SK-N-SH treated with all-trans-retinoic acid at 6 μM for 48 hours (cell line): ENCODE results near the gene SVOP.

Source experiments
- ATAC-seq: fragments of 200-7000 bp; cut with Tn5 transposase; 3 replicates; pipeline ENCODE4 v1.9.1; 2020; ENCODE audit warnings: mild to moderate bottlenecking, moderate library complexity
- ARNTL ChIP-seq: fragments of 450-650 bp; formaldehyde crosslinking; IDR thresholded peaks from 2 replicates; pipeline ENCODE4 v1.5.0; 2020; ENCODE audit warnings: low read depth, mild to moderate bottlenecking, moderate library complexity, borderline replicate concordance
- BACH2 ChIP-seq: fragments of 250-450 bp; sonication (Bioruptor Pico); IDR thresholded peaks from 2 replicates; pipeline ENCODE4 v1.9.0; 2021; ENCODE audit warnings: mild to moderate bottlenecking, borderline replicate concordance
- CREB5 ChIP-seq: fragments of 250-450 bp; sonication (Bioruptor Pico); IDR thresholded peaks from 2 replicates; pipeline ENCODE4 v1.5.1; 2020; ENCODE audit warnings: low read depth, mild to moderate bottlenecking, moderate library complexity
- CSDC2 ChIP-seq: fragments of 250-450 bp; sonication (Bioruptor Pico); IDR thresholded peaks from 2 replicates; pipeline ENCODE4 v1.5.0; 2020; ENCODE audit warnings: mild to moderate bottlenecking, moderate library complexity
- CSRNP3 ChIP-seq: fragments of 250-450 bp; sonication (Bioruptor Pico); IDR thresholded peaks from 2 replicates; pipeline ENCODE4 v1.5.1; 2021; ENCODE audit warnings: mild to moderate bottlenecking, moderate library complexity
- ESRRG ChIP-seq: fragments of 250-450 bp; sonication (Bioruptor Pico); IDR thresholded peaks from 2 replicates; pipeline ENCODE4 v1.6.1; 2021; ENCODE audit warnings: mild to moderate bottlenecking
- GLIS3 ChIP-seq: fragments of 250-450 bp; sonication (Bioruptor Pico); IDR thresholded peaks from 2 replicates; pipeline ENCODE4 v1.5.0; 2020; ENCODE audit warnings: mild to moderate bottlenecking, moderate library complexity
- ISL1 ChIP-seq: fragments of 250-450 bp; sonication (Bioruptor Pico); IDR thresholded peaks from 2 replicates; pipeline ENCODE4 v2.1.2; 2022; ENCODE audit warnings: mild to moderate bottlenecking, moderate library complexity
- PATZ1 ChIP-seq: fragments of 250-450 bp; sonication (Bioruptor Pico); IDR thresholded peaks from 2 replicates; pipeline ENCODE4 v1.8.0; 2020; ENCODE audit warnings: mild to moderate bottlenecking, moderate library complexity, borderline replicate concordance
- POU6F1 ChIP-seq: fragments of 250-450 bp; sonication (Bioruptor Pico); IDR thresholded peaks from 2 replicates; pipeline ENCODE4 v1.8.0; 2021; ENCODE audit warnings: low read depth, mild to moderate bottlenecking, moderate library complexity, borderline replicate concordance
- PPARA ChIP-seq: fragments of 250-450 bp; sonication (Bioruptor Pico); IDR thresholded peaks from 2 replicates; pipeline ENCODE4 v1.5.0; 2020; ENCODE audit warnings: mild to moderate bottlenecking, borderline replicate concordance
- SNAI2 ChIP-seq: fragments of 250-450 bp; sonication (Bioruptor Pico); IDR thresholded peaks from 2 replicates; pipeline ENCODE4 v1.5.0; 2020; ENCODE audit warnings: mild to moderate bottlenecking, moderate library complexity
- TCF4 ChIP-seq: fragments of 250-450 bp; sonication (Bioruptor Pico); IDR thresholded peaks from 2 replicates; pipeline ENCODE4 v1.8.0; 2021; ENCODE audit warnings: mild to moderate bottlenecking, moderate library complexity, borderline replicate concordance
- TOX ChIP-seq: fragments of 250-450 bp; sonication (Bioruptor Pico); IDR thresholded peaks from 2 replicates; pipeline ENCODE4 v1.8.0; 2021; ENCODE audit warnings: mild to moderate bottlenecking, moderate library complexity, borderline replicate concordance
- TSHZ2 ChIP-seq: fragments of 250-450 bp; sonication (Bioruptor Pico); IDR thresholded peaks from 2 replicates; pipeline ENCODE4 v1.5.0; 2020; ENCODE audit warnings: mild to moderate bottlenecking, moderate library complexity
- ZC3H10 ChIP-seq: fragments of 250-450 bp; sonication (Bioruptor Pico); IDR thresholded peaks from 2 replicates; pipeline ENCODE4 v1.5.1; 2021; ENCODE audit warnings: mild to moderate bottlenecking, moderate library complexity
- ZFP3 ChIP-seq: fragments of 250-450 bp; sonication (Bioruptor Pico); IDR thresholded peaks from 2 replicates; pipeline ENCODE4 v1.5.0; 2020; ENCODE audit warnings: mild to moderate bottlenecking, moderate library complexity
- ZFP30 ChIP-seq: fragments of 450-650 bp; formaldehyde crosslinking; IDR thresholded peaks from 2 replicates; pipeline ENCODE4 v1.5.0; 2022; ENCODE audit warnings: mild to moderate bottlenecking, moderate library complexity
- ZNF565 ChIP-seq: fragments of 450-650 bp; formaldehyde crosslinking; conservative IDR thresholded peaks from 2 replicates; pipeline ENCODE4 v1.5.0; 2020; ENCODE audit warnings: low read depth, mild to moderate bottlenecking, moderate library complexity
- ZNF70 ChIP-seq: fragments of 450-650 bp; formaldehyde crosslinking; IDR thresholded peaks from 2 replicates; pipeline ENCODE4 v1.5.0; 2020; ENCODE audit warnings: mild to moderate bottlenecking, moderate library complexity

SVOP gene

GRCh38 chr12:108922918-108923317, 98.0 kb downstream of the SVOP start:
- TF ChIP-seq ZNF565 (CRISPR knock-in tag) (no peak), PATZ1 (CRISPR knock-in tag) (no peak)

GRCh38 chr12:108921946-108922345, 98.9 kb downstream of the SVOP start:
- no peak for TF ChIP-seq TOX (CRISPR knock-in tag)
- TF ChIP-seq SNAI2 (CRISPR knock-in tag) = no peak
- TF ChIP-seq ARNTL (CRISPR knock-in tag) = no peak
- no peak for TF ChIP-seq ZFP30 (CRISPR knock-in tag)
- TF ChIP-seq BACH2 (CRISPR knock-in tag) = no peak
- no peak for TF ChIP-seq PATZ1 (CRISPR knock-in tag)
- no peak for TF ChIP-seq PPARA (CRISPR knock-in tag)
- TF ChIP-seq CREB5 = no peak
- TF ChIP-seq ZC3H10 (CRISPR knock-in tag) = no peak
- no peak for TF ChIP-seq ZNF70 (CRISPR knock-in tag)
- no peak for TF ChIP-seq POU6F1
- TF ChIP-seq ZNF565 (CRISPR knock-in tag) = no peak
- no peak for TF ChIP-seq TSHZ2
- TF ChIP-seq GLIS3 (CRISPR knock-in tag) = no peak
- no peak for TF ChIP-seq ZFP3 (CRISPR knock-in tag)
- ATAC-seq = no peak

More at GRCh38 chr12:108922918-108923317, 98.0 kb downstream of the SVOP start:
- ATAC-seq = no peak

- no peak for TF ChIP-seq CSDC2
- TF ChIP-seq, all 23 proteins: peak for 0
- ATAC-seq = no peak
Observed at GRCh38 chr12:108918960-108919642, 101.8 kb downstream of the SVOP start.

- no peak for ATAC-seq
- no peak for TF ChIP-seq CSRNP3 (CRISPR knock-in tag)
- no peak for TF ChIP-seq ESRRG (CRISPR knock-in tag)
- TF ChIP-seq GLIS3 (CRISPR knock-in tag) = no peak
- no peak for TF ChIP-seq ISL1 (CRISPR knock-in tag)
- TF ChIP-seq TCF4 (CRISPR knock-in tag) = no peak
- no peak for TF ChIP-seq CSDC2
- no peak for TF ChIP-seq SNAI2 (CRISPR knock-in tag)
- no peak for TF ChIP-seq ARNTL (CRISPR knock-in tag)
- TF ChIP-seq CREB5 = no peak
- TF ChIP-seq ZFP3 (CRISPR knock-in tag) = no peak
- TF ChIP-seq, all 23 proteins: peak for 0
Observed at GRCh38 chr12:108918206-108918605, 102.7 kb downstream of the SVOP start.
